H1 (cell line): ENCODE results near the gene PIP5K1B. TPM values are rescaled to one million over a fixed set of nuclear protein-coding genes. Genes with fewer than 3 reads are reported as not detected.
A peak's percentile ranks its signal among the peaks of the same experiment; 100 is the strongest.

Experiments used
- BACH1 ChIP-seq: IDR thresholded peaks from 2 replicates; pipeline ENCODE4 v1.6.1; 2012; ENCODE audit warnings: low read length, improper control_type of control experiment
- E2F6 ChIP-seq: IDR thresholded peaks from 2 replicates; pipeline ENCODE4 v1.6.1; 2012; ENCODE audit warnings: inconsistent platforms
- EZH2 ChIP-seq: fragments of 200-600 bp; sonication (generic); IDR thresholded peaks from 2 replicates; pipeline ENCODE4 v1.7.1; 2012; ENCODE audit warnings: low read depth, mild to moderate bottlenecking, moderate library complexity, low read length, inconsistent platforms; ENCODE audit not compliant: severe bottlenecking
- FOSL1 ChIP-seq: IDR thresholded peaks from 2 replicates; pipeline ENCODE4 v1.6.1; 2011; ENCODE audit warnings: mild to moderate bottlenecking, low read depth, low read length, moderate library complexity; ENCODE audit not compliant: insufficient read depth
- MAX ChIP-seq: IDR thresholded peaks from 2 replicates; pipeline ENCODE4 v1.6.1; 2012; ENCODE audit warnings: inconsistent platforms
- PHF8 ChIP-seq: fragments of 200-600 bp; sonication (generic); conservative IDR thresholded peaks from 2 replicates; pipeline ENCODE4 v1.7.1; 2012; ENCODE audit warnings: low read depth, mild to moderate bottlenecking, inconsistent platforms, low read length, moderate library complexity
- RFX5 ChIP-seq: IDR thresholded peaks from 2 replicates; pipeline ENCODE4 v1.6.1; 2011; ENCODE audit warnings: low read depth, low read length, improper control_type of control experiment, borderline replicate concordance
- RNF2 ChIP-seq: fragments of 200-900, 300-1000 bp; sonication (generic); IDR thresholded peaks from 2 replicates; pipeline ENCODE4 v1.7.1; 2016; ENCODE audit warnings: borderline replicate concordance, low read depth, mild to moderate bottlenecking, antibody characterized with exemption, low read length; ENCODE audit not compliant: poor library complexity, severe bottlenecking; ENCODE audit errors: missing control alignments
- SIN3A ChIP-seq, 2 experiments: IDR thresholded peaks in 1 of 2; conservative IDR thresholded peaks in 1 of 2; 2 replicates each; pipeline ENCODE4 v1.6.1; 2011 to 2012; ENCODE audit warnings: low read length in 2 of 2, improper control_type of control experiment in 1 of 2, low read depth in 1 of 2, mild to moderate bottlenecking in 1 of 2
- polyA plus RNA-seq, 7 experiments: library from polyadenylated mRNA; depleted of rRNA in 3 of 7; stranded (reverse) in 5 of 7; unstranded in 2 of 7; fragments of >200 nt in 5 of 7; fragments of 200-250 nt in 2 of 7; gene quantifications; 1 replicate in 5 of 7; 2 replicates in 1 of 7; 4 replicates in 1 of 7; pipeline versions ENCODE4 v1.2.1 to v1.2.3, GENCODE V29; 2011 to 2013; ENCODE audit warnings: missing spikeins in 2 of 7, mixed read lengths in 2 of 7
- total RNA-seq: library from RNA; stranded (reverse); fragmentation: NEBNext Ultra II Directional; extraction: Animal tissue kit (Norgen Biotek cat#: 25700); gene quantifications from 2 replicates; pipeline ENCODE4 v1.2.1, GENCODE V29; 2021
- TF ChIP-seq, protein P1 (sequence below): fragments of 300-600 bp; sonication (generic); IDR thresholded peaks from 2 replicates; pipeline ENCODE4 v1.7.1; 2012; ENCODE audit warnings: low read length, moderate library complexity, mild to moderate bottlenecking, inconsistent platforms; ENCODE audit not compliant: insufficient replicate concordance

The PIP5K1B gene
- total and polyA plus RNA-seq, 2 of the 8 experiments (the other 6 are each of a cell fraction or from before 2014, with no cell fraction given) = 4.7 to 7.7 TPM

DNA sequence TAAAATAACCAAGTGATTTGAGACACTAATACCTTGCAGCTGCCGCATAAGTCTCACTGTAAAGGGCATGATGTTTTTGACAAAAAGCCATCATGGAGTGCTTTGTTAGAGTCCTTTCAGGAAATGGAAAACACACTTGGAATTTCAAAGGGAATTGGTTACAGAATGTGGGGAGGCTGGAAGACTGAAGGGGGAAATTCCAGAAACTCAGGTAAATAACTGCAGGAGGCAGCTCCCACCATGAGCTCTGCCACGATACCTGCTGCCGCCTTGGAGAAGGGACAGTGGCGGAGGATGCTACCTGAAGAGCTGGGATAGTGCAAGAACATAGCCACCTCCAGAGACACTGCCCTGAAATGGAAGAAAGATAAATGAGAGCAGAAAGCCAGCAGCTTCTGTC, 242.0 kb downstream of the PIP5K1B start (continued):
- no peak for TF ChIP-seq E2F6
- TF ChIP-seq RFX5 = no peak
- no peak for TF ChIP-seq FOSL1
- TF ChIP-seq, protein P1, sequence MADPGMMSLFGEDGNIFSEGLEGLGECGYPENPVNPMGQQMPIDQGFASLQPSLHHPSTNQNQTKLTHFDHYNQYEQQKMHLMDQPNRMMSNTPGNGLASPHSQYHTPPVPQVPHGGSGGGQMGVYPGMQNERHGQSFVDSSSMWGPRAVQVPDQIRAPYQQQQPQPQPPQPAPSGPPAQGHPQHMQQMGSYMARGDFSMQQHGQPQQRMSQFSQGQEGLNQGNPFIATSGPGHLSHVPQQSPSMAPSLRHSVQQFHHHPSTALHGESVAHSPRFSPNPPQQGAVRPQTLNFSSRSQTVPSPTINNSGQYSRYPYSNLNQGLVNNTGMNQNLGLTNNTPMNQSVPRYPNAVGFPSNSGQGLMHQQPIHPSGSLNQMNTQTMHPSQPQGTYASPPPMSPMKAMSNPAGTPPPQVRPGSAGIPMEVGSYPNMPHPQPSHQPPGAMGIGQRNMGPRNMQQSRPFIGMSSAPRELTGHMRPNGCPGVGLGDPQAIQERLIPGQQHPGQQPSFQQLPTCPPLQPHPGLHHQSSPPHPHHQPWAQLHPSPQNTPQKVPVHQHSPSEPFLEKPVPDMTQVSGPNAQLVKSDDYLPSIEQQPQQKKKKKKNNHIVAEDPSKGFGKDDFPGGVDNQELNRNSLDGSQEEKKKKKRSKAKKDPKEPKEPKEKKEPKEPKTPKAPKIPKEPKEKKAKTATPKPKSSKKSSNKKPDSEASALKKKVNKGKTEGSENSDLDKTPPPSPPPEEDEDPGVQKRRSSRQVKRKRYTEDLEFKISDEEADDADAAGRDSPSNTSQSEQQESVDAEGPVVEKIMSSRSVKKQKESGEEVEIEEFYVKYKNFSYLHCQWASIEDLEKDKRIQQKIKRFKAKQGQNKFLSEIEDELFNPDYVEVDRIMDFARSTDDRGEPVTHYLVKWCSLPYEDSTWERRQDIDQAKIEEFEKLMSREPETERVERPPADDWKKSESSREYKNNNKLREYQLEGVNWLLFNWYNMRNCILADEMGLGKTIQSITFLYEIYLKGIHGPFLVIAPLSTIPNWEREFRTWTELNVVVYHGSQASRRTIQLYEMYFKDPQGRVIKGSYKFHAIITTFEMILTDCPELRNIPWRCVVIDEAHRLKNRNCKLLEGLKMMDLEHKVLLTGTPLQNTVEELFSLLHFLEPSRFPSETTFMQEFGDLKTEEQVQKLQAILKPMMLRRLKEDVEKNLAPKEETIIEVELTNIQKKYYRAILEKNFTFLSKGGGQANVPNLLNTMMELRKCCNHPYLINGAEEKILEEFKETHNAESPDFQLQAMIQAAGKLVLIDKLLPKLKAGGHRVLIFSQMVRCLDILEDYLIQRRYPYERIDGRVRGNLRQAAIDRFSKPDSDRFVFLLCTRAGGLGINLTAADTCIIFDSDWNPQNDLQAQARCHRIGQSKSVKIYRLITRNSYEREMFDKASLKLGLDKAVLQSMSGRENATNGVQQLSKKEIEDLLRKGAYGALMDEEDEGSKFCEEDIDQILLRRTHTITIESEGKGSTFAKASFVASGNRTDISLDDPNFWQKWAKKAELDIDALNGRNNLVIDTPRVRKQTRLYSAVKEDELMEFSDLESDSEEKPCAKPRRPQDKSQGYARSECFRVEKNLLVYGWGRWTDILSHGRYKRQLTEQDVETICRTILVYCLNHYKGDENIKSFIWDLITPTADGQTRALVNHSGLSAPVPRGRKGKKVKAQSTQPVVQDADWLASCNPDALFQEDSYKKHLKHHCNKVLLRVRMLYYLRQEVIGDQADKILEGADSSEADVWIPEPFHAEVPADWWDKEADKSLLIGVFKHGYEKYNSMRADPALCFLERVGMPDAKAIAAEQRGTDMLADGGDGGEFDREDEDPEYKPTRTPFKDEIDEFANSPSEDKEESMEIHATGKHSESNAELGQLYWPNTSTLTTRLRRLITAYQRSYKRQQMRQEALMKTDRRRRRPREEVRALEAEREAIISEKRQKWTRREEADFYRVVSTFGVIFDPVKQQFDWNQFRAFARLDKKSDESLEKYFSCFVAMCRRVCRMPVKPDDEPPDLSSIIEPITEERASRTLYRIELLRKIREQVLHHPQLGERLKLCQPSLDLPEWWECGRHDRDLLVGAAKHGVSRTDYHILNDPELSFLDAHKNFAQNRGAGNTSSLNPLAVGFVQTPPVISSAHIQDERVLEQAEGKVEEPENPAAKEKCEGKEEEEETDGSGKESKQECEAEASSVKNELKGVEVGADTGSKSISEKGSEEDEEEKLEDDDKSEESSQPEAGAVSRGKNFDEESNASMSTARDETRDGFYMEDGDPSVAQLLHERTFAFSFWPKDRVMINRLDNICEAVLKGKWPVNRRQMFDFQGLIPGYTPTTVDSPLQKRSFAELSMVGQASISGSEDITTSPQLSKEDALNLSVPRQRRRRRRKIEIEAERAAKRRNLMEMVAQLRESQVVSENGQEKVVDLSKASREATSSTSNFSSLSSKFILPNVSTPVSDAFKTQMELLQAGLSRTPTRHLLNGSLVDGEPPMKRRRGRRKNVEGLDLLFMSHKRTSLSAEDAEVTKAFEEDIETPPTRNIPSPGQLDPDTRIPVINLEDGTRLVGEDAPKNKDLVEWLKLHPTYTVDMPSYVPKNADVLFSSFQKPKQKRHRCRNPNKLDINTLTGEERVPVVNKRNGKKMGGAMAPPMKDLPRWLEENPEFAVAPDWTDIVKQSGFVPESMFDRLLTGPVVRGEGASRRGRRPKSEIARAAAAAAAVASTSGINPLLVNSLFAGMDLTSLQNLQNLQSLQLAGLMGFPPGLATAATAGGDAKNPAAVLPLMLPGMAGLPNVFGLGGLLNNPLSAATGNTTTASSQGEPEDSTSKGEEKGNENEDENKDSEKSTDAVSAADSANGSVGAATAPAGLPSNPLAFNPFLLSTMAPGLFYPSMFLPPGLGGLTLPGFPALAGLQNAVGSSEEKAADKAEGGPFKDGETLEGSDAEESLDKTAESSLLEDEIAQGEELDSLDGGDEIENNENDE = peak; percentile 91
- no peak for TF ChIP-seq RNF2
- TF ChIP-seq EZH2 = no peak
- no peak for TF ChIP-seq SIN3A (conservative IDR thresholded peaks at IDR 0.05 in 1 of 2, IDR thresholded peaks at IDR 0.05 in 1 of 2; ENCODE audit: low read depth in 1 of 2, low read length in 2 of 2)
- no peak for TF ChIP-seq PHF8
- TF ChIP-seq BACH1 = no peak
- peak; percentile 46; the same call in 1 of the 2 replicates for TF ChIP-seq MAX
